Transverse colon (tissue), 4 donors: ENCODE results near the gene DZANK1. TPM values are rescaled to one million over a fixed set of nuclear protein-coding genes. Genes with fewer than 3 reads are reported as not detected.

ENCODE experiments used
- DNase-seq: peaks from one replicate; pipeline ENCODE4 v3.0.0-alpha.2; 2019
- H3K27ac ChIP-seq, 4 donors: fragments of 200-600 bp; sonication (generic); 2 replicates each; pipeline ENCODE4 v1.5.1; 2016 to 2018; ENCODE audit warnings: inconsistent platforms in 4 of 4
- H3K27me3 ChIP-seq: fragments of 200-600 bp; sonication (generic); 2 replicates; pipeline ENCODE4 v1.5.1; 2017; ENCODE audit warnings: inconsistent platforms
- H3K36me3 ChIP-seq, 4 donors: fragments of 200-600 bp; sonication (generic); 2 replicates each; pipeline ENCODE4 v1.5.1; 2017 to 2019; ENCODE audit warnings: inconsistent platforms in 4 of 4
- H3K4me1 ChIP-seq, 4 donors: fragments of 200-600 bp; sonication (generic); 2 replicates each; pipeline ENCODE4 v1.5.1; 2017 to 2020; ENCODE audit warnings: inconsistent platforms in 4 of 4
- H3K4me3 ChIP-seq, 4 donors: fragments of 200-600 bp; sonication (generic); 1 replicate in 1 of 4; 2 replicates in 3 of 4; pipeline versions ENCODE4 v1.5.1 to v1.6.1; 2017 to 2019; ENCODE audit warnings: inconsistent platforms in 4 of 4
- H3K9me3 ChIP-seq, 2 donors: fragments of 200-600 bp; sonication (generic); 2 replicates each; pipeline ENCODE4 v1.5.1; 2017 to 2019; ENCODE audit warnings: inconsistent platforms in 2 of 2
- EP300 ChIP-seq: sonication (generic); formaldehyde crosslinking; IDR thresholded peaks from one replicate; pipeline ENCODE4 v1.6.1; 2017; ENCODE audit warnings: antibody characterized with exemption, low read depth
- POLR2A ChIP-seq: fragments of 450-650 bp; IDR thresholded peaks from one replicate; pipeline ENCODE4 v1.6.1; 2016; ENCODE audit warnings: antibody characterized with exemption, mild to moderate bottlenecking, moderate library complexity
- POLR2AphosphoS5 ChIP-seq, 3 donors: sonication (generic); formaldehyde crosslinking; IDR thresholded peaks; one replicate each; pipeline ENCODE4 v1.6.1; 2016; ENCODE audit warnings: antibody characterized with exemption in 3 of 3
- WGBS, 2 donors: methylation state at CpG; one replicate each; pipeline ENCODE4 v1.1.5; 2018; ENCODE audit warnings: low coverage in 1 of 2; 5-methylcytosine and 5-hydroxymethylcytosine counted together
- in situ Hi-C, 4 donors: fragments of 200-750 bp; cut with MboI; loops; one replicate each; pipeline versions ENCODE4 v1.15.0 to v1.15.1; 2017; ENCODE audit warnings: low sequenced_read_pairs in 3 of 4, low pct_ligation_motif_present in 1 of 4, low pct_unique_long_range_greater_than_20kb in 1 of 4
- intact Hi-C: fragments of 100-400 bp; cut with DNase I; formaldehyde crosslinking; loops from one replicate; pipeline ENCODE4 v1.15.1; 2023; ENCODE audit warnings: low total_unique reads
- total RNA-seq, 4 donors: library from RNA; depleted of rRNA; stranded (reverse); fragments of >200 nt; gene quantifications; one replicate each; pipeline ENCODE4 v1.1.0, GENCODE V29; 2016
- TF ChIP-seq, protein P1 (sequence below), 5 experiments: fragments of 200-600 bp in 3 of 5; fragments of 450-650 bp in 2 of 5; sonication (generic) in 3 of 5; IDR thresholded peaks; 1 replicate in 2 of 5; 2 replicates in 3 of 5; pipeline ENCODE4 v1.5.1; 2016 to 2017; ENCODE audit warnings: antibody characterized with exemption in 5 of 5, inconsistent platforms in 3 of 5, mild to moderate bottlenecking in 2 of 5, moderate library complexity in 1 of 5

Gene DZANK1
- total RNA-seq, 4 donors from 2014 or later: 1.2 to 3.8 (median 1.8) TPM

DNA sequence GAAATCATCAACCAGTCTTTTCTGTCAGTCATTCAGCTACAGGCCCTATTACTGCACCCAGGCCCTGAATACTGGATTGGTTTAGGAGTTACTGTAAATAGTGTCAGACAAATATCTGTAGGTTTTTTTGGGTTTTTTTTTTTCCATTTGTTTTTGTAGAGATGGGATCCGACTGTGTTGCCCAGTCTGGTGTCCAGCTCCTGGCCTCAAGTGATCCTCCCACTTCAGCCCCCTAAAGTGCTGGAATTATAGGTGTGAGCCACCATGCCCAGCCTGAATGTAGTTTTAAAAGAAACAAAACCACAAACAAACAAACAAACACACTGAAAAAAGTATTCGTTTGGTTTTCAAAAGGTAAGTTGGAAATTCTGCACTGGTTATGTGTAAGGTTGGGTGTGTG is 39.6 kb downstream of the DZANK1 start:
- Histone ChIP-seq H3K27ac (no peak overlapping the region), H3K9me3 (no peaks in the 10 kb centered on the region), H3K4me3 (no peak overlapping the region), H3K4me1 (peaks cover 0 to 24% (median 12%) of the 10 kb centered on the region in 4 donors), H3K27me3 (no peaks in the 10 kb centered on the region), H3K36me3 (no peaks in the 10 kb centered on the region)
- 83 to 92% methylated on average over 2 of the region's 2 CpGs for WGBS, 2 donors
- TF ChIP-seq POLR2A (no peak), POLR2AphosphoS5 (IDR thresholded peaks at IDR 0.05) (no peak), EP300 (no peak)
- TF ChIP-seq, protein P1, sequence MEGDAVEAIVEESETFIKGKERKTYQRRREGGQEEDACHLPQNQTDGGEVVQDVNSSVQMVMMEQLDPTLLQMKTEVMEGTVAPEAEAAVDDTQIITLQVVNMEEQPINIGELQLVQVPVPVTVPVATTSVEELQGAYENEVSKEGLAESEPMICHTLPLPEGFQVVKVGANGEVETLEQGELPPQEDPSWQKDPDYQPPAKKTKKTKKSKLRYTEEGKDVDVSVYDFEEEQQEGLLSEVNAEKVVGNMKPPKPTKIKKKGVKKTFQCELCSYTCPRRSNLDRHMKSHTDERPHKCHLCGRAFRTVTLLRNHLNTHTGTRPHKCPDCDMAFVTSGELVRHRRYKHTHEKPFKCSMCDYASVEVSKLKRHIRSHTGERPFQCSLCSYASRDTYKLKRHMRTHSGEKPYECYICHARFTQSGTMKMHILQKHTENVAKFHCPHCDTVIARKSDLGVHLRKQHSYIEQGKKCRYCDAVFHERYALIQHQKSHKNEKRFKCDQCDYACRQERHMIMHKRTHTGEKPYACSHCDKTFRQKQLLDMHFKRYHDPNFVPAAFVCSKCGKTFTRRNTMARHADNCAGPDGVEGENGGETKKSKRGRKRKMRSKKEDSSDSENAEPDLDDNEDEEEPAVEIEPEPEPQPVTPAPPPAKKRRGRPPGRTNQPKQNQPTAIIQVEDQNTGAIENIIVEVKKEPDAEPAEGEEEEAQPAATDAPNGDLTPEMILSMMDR (IDR thresholded peaks at IDR 0.05): no peak
- intact Hi-C loops: no loop called here
- in situ Hi-C loops: no loop called here
- no peak for DNase-seq

GRCh38 chr20:18421608-18422007 is 45.2 kb downstream of the DZANK1 start:
- intact Hi-C loops (no loop called here), in situ Hi-C loops (no loop called here)
- Histone ChIP-seq H3K9me3 (no peaks in the 10 kb centered on the region), H3K4me3 (no peak overlapping the region), H3K36me3 (no peaks in the 10 kb centered on the region), H3K4me1 (no peaks in the 10 kb centered on the region), H3K27me3 (no peaks in the 10 kb centered on the region), H3K27ac (no peak overlapping the region)
- DNase-seq: no peak
- TF ChIP-seq, protein P1 (IDR thresholded peaks at IDR 0.05): no peak

- DNase-seq: no peak
- H3K9me3 ChIP-seq: no peaks in the 10 kb centered on the region
- in situ Hi-C loops (no loop called here), intact Hi-C loops (no loop called here)
- H3K4me1 ChIP-seq: peaks cover 0 to 6% (median 0%) of the 10 kb centered on the region in 4 donors
- no peak overlapping the region for H3K4me3 ChIP-seq
- H3K27me3 ChIP-seq: no peaks in the 10 kb centered on the region
- WGBS, 2 donors: 91 to 95% methylated on average over 5 of the region's 5 CpGs
- TF ChIP-seq, protein P1 (IDR thresholded peaks at IDR 0.05): no peak
- H3K36me3 ChIP-seq: no peaks in the 10 kb centered on the region
- no peak overlapping the region for H3K27ac ChIP-seq
Measured at GRCh38 chr20:18416486-18416885, 50.3 kb downstream of the DZANK1 start.

- no peak for DNase-seq
- H3K36me3 ChIP-seq: no peaks in the 10 kb centered on the region
- intact Hi-C loops: no loop called here
- H3K27me3 ChIP-seq: no peaks in the 10 kb centered on the region
- H3K9me3 ChIP-seq: no peaks in the 10 kb centered on the region
- 50 to 73% methylated on average over 1 to 5 of the region's 5 CpGs for WGBS, 2 donors
- no peak overlapping the region for H3K4me3 ChIP-seq
- in situ Hi-C loops: no loop called here
- no peak overlapping the region for H3K27ac ChIP-seq
- TF ChIP-seq POLR2AphosphoS5 (IDR thresholded peaks at IDR 0.05) (no peak), EP300 (no peak), POLR2A (no peak)
- TF ChIP-seq, protein P1 (IDR thresholded peaks at IDR 0.05): no peak
- H3K4me1 ChIP-seq: peaks cover 0 to 6% (median 0%) of the 10 kb centered on the region in 4 donors
Measured at GRCh38 chr20:18414140-18414539, 52.7 kb downstream of the DZANK1 start.
